H1 (cell line): ENCODE results near the gene MYOZ2. TPM values are rescaled to one million over a fixed set of nuclear protein-coding genes. Genes with fewer than 3 reads are reported as not detected.

ENCODE experiments used
- FOSL1 ChIP-seq: IDR thresholded peaks from 2 replicates; pipeline ENCODE4 v1.6.1; 2011; ENCODE audit warnings: mild to moderate bottlenecking, low read depth, low read length, moderate library complexity; ENCODE audit not compliant: insufficient read depth
- SP4 ChIP-seq: IDR thresholded peaks from 2 replicates; pipeline ENCODE4 v1.6.1; 2012; ENCODE audit warnings: low read length, inconsistent platforms
- TBP ChIP-seq: IDR thresholded peaks from 2 replicates; pipeline ENCODE4 v1.6.1; 2011; ENCODE audit warnings: low read depth, low read length, improper control_type of control experiment
- polyA plus RNA-seq, 7 experiments: library from polyadenylated mRNA; depleted of rRNA in 3 of 7; stranded (reverse) in 5 of 7; unstranded in 2 of 7; fragments of >200 nt in 5 of 7; fragments of 200-250 nt in 2 of 7; gene quantifications; 1 replicate in 5 of 7; 2 replicates in 1 of 7; 4 replicates in 1 of 7; pipeline versions ENCODE4 v1.2.1 to v1.2.3, GENCODE V29; 2011 to 2013; ENCODE audit warnings: missing spikeins in 2 of 7, mixed read lengths in 2 of 7
- total RNA-seq: library from RNA; stranded (reverse); fragmentation: NEBNext Ultra II Directional; extraction: Animal tissue kit (Norgen Biotek cat#: 25700); gene quantifications from 2 replicates; pipeline ENCODE4 v1.2.1, GENCODE V29; 2021

MYOZ2 gene
- total and polyA plus RNA-seq, 2 of the 8 experiments (the other 6 are each of a cell fraction or from before 2014, with no cell fraction given), result not detected

DNA sequence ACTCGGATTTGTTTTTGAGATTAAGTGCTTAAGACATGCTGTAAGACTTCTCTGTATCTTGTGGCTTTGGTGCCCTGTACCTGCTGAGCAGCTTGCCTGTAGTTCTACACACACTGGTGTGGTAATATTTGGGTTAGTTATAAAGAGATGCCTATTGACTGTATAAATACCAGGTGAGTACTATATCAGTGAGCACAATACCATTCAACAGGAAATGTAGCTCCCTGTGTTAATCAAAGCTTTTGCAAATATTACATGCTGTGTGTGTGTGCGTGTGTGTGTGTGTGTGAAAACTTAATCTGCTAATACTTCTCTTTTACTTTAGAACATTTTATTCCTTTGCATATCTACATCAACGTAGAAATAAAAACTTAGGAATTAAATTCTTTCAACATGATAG is 30.1 kb downstream of the MYOZ2 start (continued):
- TF ChIP-seq SP4 (no peak), FOSL1 (no peak), TBP (no peak)
- TF ChIP-seq, all 59 proteins: peak for 0
